Neural progenitor cell (in vitro differentiated cells): ENCODE results near the gene DTX1. TPM values are rescaled to one million over a fixed set of nuclear protein-coding genes. Genes with fewer than 3 reads are reported as not detected.

Source experiments
- DNase-seq: peaks from one replicate; pipeline ENCODE4 v3.0.0-alpha.2; 2016; ENCODE audit warnings: low spot score
- H2AFZ ChIP-seq: fragments of 200-600 bp; sonication (generic); replicated peaks from 2 replicates; pipeline ENCODE4 v1.6.1; 2016; ENCODE audit warnings: antibody characterized with exemption
- H3F3A ChIP-seq: fragments of 200-600 bp; sonication (generic); 2 replicates; pipeline ENCODE4 v1.6.1; 2016; ENCODE audit warnings: antibody characterized with exemption, low read depth
- H3K27ac ChIP-seq: fragments of 200-600 bp; sonication (generic); 2 replicates; pipeline ENCODE4 v1.5.1; 2016; ENCODE audit warnings: mild to moderate bottlenecking
- H3K27me3 ChIP-seq: fragments of 200-600 bp; sonication (generic); 2 replicates; pipeline ENCODE4 v1.6.1; 2016; ENCODE audit warnings: mild to moderate bottlenecking, moderate library complexity
- H3K36me3 ChIP-seq: fragments of 200-600 bp; sonication (generic); 2 replicates; pipeline ENCODE4 v1.5.1; 2016
- H3K4me1 ChIP-seq: fragments of 200-600 bp; sonication (generic); 2 replicates; pipeline ENCODE4 v1.6.1; 2016; ENCODE audit warnings: mixed run types
- H3K4me2 ChIP-seq: fragments of 200-600 bp; sonication (generic); 2 replicates; pipeline ENCODE4 v1.6.1; 2016
- H3K4me3 ChIP-seq: fragments of 200-600 bp; sonication (generic); 2 replicates; pipeline ENCODE4 v1.5.1; 2016
- H3K79me2 ChIP-seq: fragments of 200-600 bp; sonication (generic); 2 replicates; pipeline ENCODE4 v1.6.1; 2016; ENCODE audit warnings: low read depth
- H3K9ac ChIP-seq: fragments of 200-600 bp; sonication (generic); 2 replicates; pipeline ENCODE4 v1.6.1; 2016
- H3K9me3 ChIP-seq: fragments of 200-600 bp; sonication (generic); 2 replicates; pipeline ENCODE4 v1.5.1; 2016; ENCODE audit warnings: low read depth
- H4K20me1 ChIP-seq: fragments of 200-600 bp; sonication (generic); 2 replicates; pipeline ENCODE4 v1.6.1; 2016; ENCODE audit warnings: low read depth
- H3K27ac Mint-ChIP-seq: 3 replicates; pipeline ENCODE4 v1.8.0; 2021; ENCODE audit warnings: mixed read lengths
- H3K27me3 Mint-ChIP-seq: 2 replicates; pipeline ENCODE4 v1.8.0; 2022; ENCODE audit warnings: low read depth, mild to moderate bottlenecking, inconsistent platforms, moderate library complexity, mixed read lengths; ENCODE audit not compliant: insufficient read depth
- H3K36me3 Mint-ChIP-seq: 3 replicates; pipeline ENCODE4 v1.8.0; 2021; ENCODE audit warnings: mixed read lengths
- H3K4me1 Mint-ChIP-seq: 3 replicates; pipeline ENCODE4 v1.8.0; 2021; ENCODE audit warnings: mixed read lengths
- H3K4me3 Mint-ChIP-seq: 3 replicates; pipeline ENCODE4 v1.8.0; 2021; ENCODE audit warnings: mild to moderate bottlenecking, moderate library complexity, mixed read lengths
- H3K9me3 Mint-ChIP-seq: 3 replicates; pipeline ENCODE4 v1.8.0; 2020; ENCODE audit warnings: mixed read lengths
- EZH2 ChIP-seq: fragments of 200-600 bp; sonication (generic); IDR thresholded peaks from 2 replicates; pipeline ENCODE4 v1.6.1; 2017; ENCODE audit warnings: antibody characterized with exemption, mild to moderate bottlenecking, moderate library complexity
- EZH2phosphoT487 ChIP-seq: fragments of 200-600 bp; sonication (generic); IDR thresholded peaks from 2 replicates; pipeline ENCODE4 v1.6.1; 2017; ENCODE audit warnings: antibody characterized with exemption
- total RNA-seq: library from RNA; depleted of rRNA; stranded (reverse); fragments of >200 nt; gene quantifications from 2 replicates; pipeline ENCODE4 v1.2.3, GENCODE V29; 2015; ENCODE audit warnings: low replicate concordance
- TF ChIP-seq, protein P1 (sequence below): fragments of 200-600 bp; sonication (generic); IDR thresholded peaks from 2 replicates; pipeline ENCODE4 v1.5.1; 2017; ENCODE audit warnings: antibody characterized with exemption, mild to moderate bottlenecking

Gene DTX1
- total RNA-seq, 1 donor from 2014 or later: 0.49 TPM

DNA sequence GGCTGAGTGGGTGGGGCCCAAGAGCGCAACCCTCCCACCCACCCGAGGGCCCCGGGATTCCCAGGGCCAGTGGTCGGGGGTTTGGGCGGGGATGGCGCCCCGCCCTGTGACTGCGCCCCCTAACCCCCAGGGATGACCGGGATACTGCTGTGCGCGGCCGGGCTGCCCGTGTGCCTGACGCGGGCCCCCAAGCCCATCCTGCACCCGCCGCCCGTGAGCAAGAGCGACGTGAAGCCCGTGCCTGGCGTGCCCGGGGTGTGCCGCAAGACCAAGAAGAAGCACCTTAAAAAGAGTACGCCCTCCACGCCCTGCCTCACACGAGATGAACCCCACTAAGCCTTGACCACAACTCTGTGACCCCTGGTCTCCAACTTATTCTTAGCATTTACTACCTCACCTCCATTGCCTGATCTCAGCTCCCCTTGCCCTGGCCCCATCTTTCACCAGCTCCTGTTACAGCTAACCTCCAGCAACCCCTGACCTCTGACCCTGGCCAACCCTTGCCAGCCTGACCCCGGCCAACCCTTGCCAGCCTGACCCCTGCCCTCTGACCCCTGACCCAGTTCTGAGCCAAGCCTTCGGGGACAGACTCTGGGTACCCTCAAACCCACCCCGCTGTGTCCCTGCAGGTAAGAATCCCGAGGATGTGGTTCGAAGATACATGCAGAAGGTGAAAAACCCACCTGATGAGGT is 37.0 kb downstream of the DTX1 start:
- no peak for DNase-seq
- peaks cover 17% of the 10 kb centered on the region for H3K27me3 ChIP-seq
- H3F3A ChIP-seq: peaks cover 4% of the 10 kb centered on the region
- no peak overlapping the region for H2AFZ ChIP-seq
- TF ChIP-seq EZH2phosphoT487 (no peak), EZH2 (no peak)
- TF ChIP-seq, protein P1, sequence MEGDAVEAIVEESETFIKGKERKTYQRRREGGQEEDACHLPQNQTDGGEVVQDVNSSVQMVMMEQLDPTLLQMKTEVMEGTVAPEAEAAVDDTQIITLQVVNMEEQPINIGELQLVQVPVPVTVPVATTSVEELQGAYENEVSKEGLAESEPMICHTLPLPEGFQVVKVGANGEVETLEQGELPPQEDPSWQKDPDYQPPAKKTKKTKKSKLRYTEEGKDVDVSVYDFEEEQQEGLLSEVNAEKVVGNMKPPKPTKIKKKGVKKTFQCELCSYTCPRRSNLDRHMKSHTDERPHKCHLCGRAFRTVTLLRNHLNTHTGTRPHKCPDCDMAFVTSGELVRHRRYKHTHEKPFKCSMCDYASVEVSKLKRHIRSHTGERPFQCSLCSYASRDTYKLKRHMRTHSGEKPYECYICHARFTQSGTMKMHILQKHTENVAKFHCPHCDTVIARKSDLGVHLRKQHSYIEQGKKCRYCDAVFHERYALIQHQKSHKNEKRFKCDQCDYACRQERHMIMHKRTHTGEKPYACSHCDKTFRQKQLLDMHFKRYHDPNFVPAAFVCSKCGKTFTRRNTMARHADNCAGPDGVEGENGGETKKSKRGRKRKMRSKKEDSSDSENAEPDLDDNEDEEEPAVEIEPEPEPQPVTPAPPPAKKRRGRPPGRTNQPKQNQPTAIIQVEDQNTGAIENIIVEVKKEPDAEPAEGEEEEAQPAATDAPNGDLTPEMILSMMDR: no peak
- no peaks in the 10 kb centered on the region for H3K36me3 ChIP-seq
- peaks cover 15% of the 10 kb centered on the region for H3K27me3 Mint-ChIP-seq
- peak overlapping the region; percentile 14 for H3K4me3 Mint-ChIP-seq
- peak overlapping the region; percentile 42 for H3K4me3 ChIP-seq
- no peaks in the 10 kb centered on the region for H3K9me3 ChIP-seq
- H3K27ac Mint-ChIP-seq: peak overlapping the region; percentile 74
- H3K4me1 ChIP-seq: peaks cover 9% of the 10 kb centered on the region
- H3K36me3 Mint-ChIP-seq: no peaks in the 10 kb centered on the region
- H3K4me1 Mint-ChIP-seq: peaks cover 18% of the 10 kb centered on the region
- H4K20me1 ChIP-seq: no peaks in the 10 kb centered on the region
- no peak overlapping the region for H3K9ac ChIP-seq
- no peak overlapping the region for H3K27ac ChIP-seq
- H3K4me2 ChIP-seq: peak overlapping the region; percentile 75
- no peaks in the 10 kb centered on the region for H3K9me3 Mint-ChIP-seq
- no peaks in the 10 kb centered on the region for H3K79me2 ChIP-seq

DNA sequence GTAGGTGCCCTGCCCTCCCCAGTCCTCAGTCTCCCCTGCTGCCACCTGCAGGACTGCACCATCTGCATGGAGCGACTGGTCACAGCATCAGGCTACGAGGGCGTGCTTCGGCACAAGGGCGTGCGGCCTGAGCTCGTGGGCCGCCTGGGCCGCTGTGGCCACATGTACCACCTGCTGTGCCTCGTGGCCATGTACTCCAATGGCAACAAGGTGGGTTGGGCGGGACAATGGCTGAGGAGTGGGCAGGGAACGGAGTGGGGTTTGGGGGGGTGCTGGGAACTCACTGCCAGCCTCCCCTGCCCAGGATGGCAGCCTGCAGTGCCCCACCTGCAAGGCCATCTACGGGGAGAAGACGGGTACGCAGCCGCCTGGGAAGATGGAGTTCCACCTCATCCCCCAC is 38.2 kb downstream of the DTX1 start:
- peaks cover 4% of the 10 kb centered on the region for H3F3A ChIP-seq
- H3K4me3 ChIP-seq: no peak overlapping the region
- no peaks in the 10 kb centered on the region for H3K9me3 ChIP-seq
- H3K27ac ChIP-seq: no peak overlapping the region
- no peak overlapping the region for H2AFZ ChIP-seq
- H4K20me1 ChIP-seq: no peaks in the 10 kb centered on the region
- H3K36me3 Mint-ChIP-seq: no peaks in the 10 kb centered on the region
- no peak for TF ChIP-seq EZH2phosphoT487
- TF ChIP-seq, protein P1: no peak
- TF ChIP-seq EZH2: no peak
- H3K4me1 ChIP-seq: peaks cover 9% of the 10 kb centered on the region
- peaks cover 23% of the 10 kb centered on the region for H3K4me1 Mint-ChIP-seq
- H3K27me3 Mint-ChIP-seq: peaks cover 15% of the 10 kb centered on the region
- no peaks in the 10 kb centered on the region for H3K36me3 ChIP-seq
- DNase-seq: no peak
- H3K27me3 ChIP-seq: peaks cover 17% of the 10 kb centered on the region
- no peak overlapping the region for H3K9ac ChIP-seq
- no peaks in the 10 kb centered on the region for H3K9me3 Mint-ChIP-seq
- no peak overlapping the region for H3K4me3 Mint-ChIP-seq
- no peaks in the 10 kb centered on the region for H3K79me2 ChIP-seq
- no peak overlapping the region for H3K4me2 ChIP-seq
- no peak overlapping the region for H3K27ac Mint-ChIP-seq

DNA sequence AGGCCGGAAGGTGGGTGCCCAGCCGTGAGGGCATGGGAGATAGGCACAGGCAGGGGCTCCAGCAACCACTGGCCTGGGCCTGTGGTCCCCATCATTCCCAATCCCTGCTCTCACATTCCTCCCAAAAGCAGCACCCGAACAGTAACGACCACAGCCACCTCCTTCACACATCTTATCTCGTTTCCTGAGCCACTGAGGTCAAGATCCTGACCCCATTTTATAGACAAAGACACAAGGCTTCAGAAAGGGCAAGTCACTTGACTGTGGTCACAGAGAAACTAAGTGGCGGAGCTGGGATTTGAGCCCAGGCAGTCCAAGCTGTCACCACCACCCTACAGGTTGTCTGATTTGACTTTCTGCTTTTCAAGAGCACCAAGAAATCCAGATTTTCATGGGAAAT is 38.9 kb downstream of the DTX1 start:
- Histone ChIP-seq H3K4me3 (no peak overlapping the region), H3K27me3 (peaks cover 17% of the 10 kb centered on the region), H3K4me1 (peaks cover 9% of the 10 kb centered on the region), H4K20me1 (no peaks in the 10 kb centered on the region), H3K9me3 (no peaks in the 10 kb centered on the region), H3K4me2 (no peak overlapping the region), H3K79me2 (no peaks in the 10 kb centered on the region), H3F3A (peaks cover 4% of the 10 kb centered on the region), H3K36me3 (no peaks in the 10 kb centered on the region), H3K27ac (no peak overlapping the region), H2AFZ (no peak overlapping the region), H3K9ac (no peak overlapping the region)
- no peak overlapping the region for H3K4me3 Mint-ChIP-seq
- no peaks in the 10 kb centered on the region for H3K9me3 Mint-ChIP-seq
- peak overlapping the region; percentile 91 for H3K27ac Mint-ChIP-seq
- H3K4me1 Mint-ChIP-seq: peaks cover 23% of the 10 kb centered on the region
- H3K36me3 Mint-ChIP-seq: no peaks in the 10 kb centered on the region
- TF ChIP-seq EZH2phosphoT487 (no peak), EZH2 (no peak)
- TF ChIP-seq, protein P1: no peak
- no peak for DNase-seq
- H3K27me3 Mint-ChIP-seq: peaks cover 12% of the 10 kb centered on the region
